GM19395 (cell line): ENCODE measurements around the gene PRR12.
A peak's percentile ranks its signal among the peaks of the same experiment; 100 is the strongest.

Source experiments
- ATAC-seq: cut with Tn5 transposase; IDR thresholded peaks from one replicate; pipeline ENCODE4 v1.9.1; 2021; ENCODE audit warnings: mild to moderate bottlenecking, moderate library complexity; ENCODE audit not compliant: unreplicated experiment

Gene PRR12

GRCh38 chr19:49564616-49565045, 26.4 kb upstream of the PRR12 start:
- no peak for ATAC-seq

GRCh38 chr19:49565261-49565660, 25.7 kb upstream of the PRR12 start:
- ATAC-seq, result no peak

GRCh38 chr19:49566302-49566701, 24.7 kb upstream of the PRR12 start:
- ATAC-seq, result no peak

GRCh38 chr19:49567861-49568441, 23.0 kb upstream of the PRR12 start:
- no peak for ATAC-seq

- ATAC-seq, result no peak
Observed at GRCh38 chr19:49570138-49570856, 20.7 kb upstream of the PRR12 start.

- ATAC-seq, result no peak
Observed at GRCh38 chr19:49570997-49571676, 19.8 kb upstream of the PRR12 start.

GRCh38 chr19:49573009-49573408, 18.0 kb upstream of the PRR12 start:
- no peak for ATAC-seq

- no peak for ATAC-seq
Observed at GRCh38 chr19:49573425-49573824, 17.6 kb upstream of the PRR12 start.

- ATAC-seq, result no peak
Observed at GRCh38 chr19:49574206-49574755, 16.7 kb upstream of the PRR12 start.

GRCh38 chr19:49579193-49579592, 11.8 kb upstream of the PRR12 start:
- ATAC-seq, result no peak

GRCh38 chr19:49579947-49580263, 11.1 kb upstream of the PRR12 start:
- no peak for ATAC-seq

GRCh38 chr19:49580264-49581006, 10.5 kb upstream of the PRR12 start, which contains the start of gene NOSIP:
Gene NOSIP, minus strand, starts transcription at chr19:49580556. Its CDS starts 19,865 bp downstream, at chr19:49560691.
- peak; percentile 78 for ATAC-seq

GRCh38 chr19:49581007-49581508, 9.9 kb upstream of the PRR12 start, which contains the start of gene PRRG2:
Gene PRRG2, plus strand, starts transcription at chr19:49581316. Its CDS starts 1,904 bp downstream, at chr19:49583220.
- no peak for ATAC-seq

GRCh38 chr19:49583239-49583638, 7.7 kb upstream of the PRR12 start:
- ATAC-seq, result no peak

GRCh38 chr19:49585023-49585422, 6.0 kb upstream of the PRR12 start:
- ATAC-seq, result no peak

GRCh38 chr19:49587227-49587626, 3.8 kb upstream of the PRR12 start:
- no peak for ATAC-seq

- no peak for ATAC-seq
Observed at GRCh38 chr19:49588365-49589122, 2.4 kb upstream of the PRR12 start.

- ATAC-seq, result no peak
Observed at GRCh38 chr19:49589502-49589905, 1.5 kb upstream of the PRR12 start.

- peak; percentile 66 for ATAC-seq
Observed at GRCh38 chr19:49590071-49590970, 661 bp upstream of the PRR12 start.
